ENCODE data around the gene AP4E1.
"Not testable (repeated sequence)": the region's sequence is repeated elsewhere in the genome, so short reads cannot be mapped to it uniquely, and the experiment has no call there.

Gene AP4E1

DNA sequence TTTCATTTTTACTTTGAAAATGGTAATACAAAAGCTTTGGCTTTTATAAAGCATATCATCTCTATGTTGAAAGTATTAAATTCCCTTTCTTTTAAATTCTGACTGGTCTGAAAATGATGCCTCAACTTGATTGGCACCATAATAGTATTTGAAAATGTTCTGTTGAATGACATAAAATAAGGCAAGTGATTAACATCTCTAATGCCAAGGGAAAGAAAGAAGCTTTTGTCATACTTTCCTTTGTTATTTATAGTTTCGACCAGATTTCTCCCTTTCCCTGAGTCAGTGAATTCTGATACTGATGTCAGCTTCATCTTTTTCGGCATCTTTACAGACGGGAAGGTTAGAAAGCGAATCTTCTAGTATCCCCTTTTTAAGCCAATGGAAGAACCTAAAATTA is 3.4 kb upstream of the AP4E1 start:
- in situ Hi-C loops (cut with HindIII; ENCODE audit: low sequenced_read_pairs): no loop called here
- TF ChIP-seq, protein P1, sequence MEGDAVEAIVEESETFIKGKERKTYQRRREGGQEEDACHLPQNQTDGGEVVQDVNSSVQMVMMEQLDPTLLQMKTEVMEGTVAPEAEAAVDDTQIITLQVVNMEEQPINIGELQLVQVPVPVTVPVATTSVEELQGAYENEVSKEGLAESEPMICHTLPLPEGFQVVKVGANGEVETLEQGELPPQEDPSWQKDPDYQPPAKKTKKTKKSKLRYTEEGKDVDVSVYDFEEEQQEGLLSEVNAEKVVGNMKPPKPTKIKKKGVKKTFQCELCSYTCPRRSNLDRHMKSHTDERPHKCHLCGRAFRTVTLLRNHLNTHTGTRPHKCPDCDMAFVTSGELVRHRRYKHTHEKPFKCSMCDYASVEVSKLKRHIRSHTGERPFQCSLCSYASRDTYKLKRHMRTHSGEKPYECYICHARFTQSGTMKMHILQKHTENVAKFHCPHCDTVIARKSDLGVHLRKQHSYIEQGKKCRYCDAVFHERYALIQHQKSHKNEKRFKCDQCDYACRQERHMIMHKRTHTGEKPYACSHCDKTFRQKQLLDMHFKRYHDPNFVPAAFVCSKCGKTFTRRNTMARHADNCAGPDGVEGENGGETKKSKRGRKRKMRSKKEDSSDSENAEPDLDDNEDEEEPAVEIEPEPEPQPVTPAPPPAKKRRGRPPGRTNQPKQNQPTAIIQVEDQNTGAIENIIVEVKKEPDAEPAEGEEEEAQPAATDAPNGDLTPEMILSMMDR (IDR thresholded peaks at IDR 0.05; ENCODE audit: low read depth, low read length, missing control alignments): no peak
- no peak for DNase-seq (ENCODE audit: low read depth)
- no peak overlapping the region for H3K4me3 ChIP-seq (ENCODE audit: low read depth, low read length)

DNA sequence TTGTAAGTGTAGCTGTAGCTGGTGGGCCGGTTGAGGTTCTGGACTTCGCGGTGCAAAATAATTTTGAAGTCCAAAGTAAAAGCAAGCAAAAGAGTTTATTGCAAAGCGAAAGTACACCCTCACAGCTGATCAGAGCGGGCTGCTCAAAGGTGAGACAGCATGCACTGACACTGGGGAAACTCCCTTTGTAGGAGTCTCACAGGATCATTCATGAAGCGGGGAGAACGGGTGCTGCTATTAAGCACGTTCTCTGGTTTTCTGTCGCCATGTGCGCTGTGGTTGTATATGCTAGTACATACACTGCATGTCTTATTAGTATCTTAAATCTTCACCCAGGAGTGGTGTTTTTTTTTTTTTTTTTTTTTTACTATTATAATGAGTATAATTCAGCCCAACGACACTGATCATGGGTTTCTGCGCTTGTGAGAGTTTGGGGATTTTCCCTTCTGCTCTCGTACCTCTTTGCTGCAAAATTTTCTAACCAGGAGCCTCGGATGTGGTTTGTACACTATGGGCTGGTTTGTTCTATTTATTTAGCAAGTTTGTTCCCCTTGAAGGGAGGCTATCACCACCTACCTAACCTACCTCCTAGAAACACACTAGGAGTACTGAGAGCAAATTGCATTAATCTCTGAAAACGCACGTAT is 1.4 kb upstream of the AP4E1 start:
- TF ChIP-seq, protein P1 (IDR thresholded peaks at IDR 0.05; ENCODE audit: low read depth, low read length, missing control alignments): no peak
- in situ Hi-C loops (cut with HindIII; ENCODE audit: low sequenced_read_pairs): no loop called here
- no peak for DNase-seq (ENCODE audit: low read depth)
- H3K4me3 ChIP-seq (ENCODE audit: low read depth, low read length): peak overlapping the region; percentile 94

DNA sequence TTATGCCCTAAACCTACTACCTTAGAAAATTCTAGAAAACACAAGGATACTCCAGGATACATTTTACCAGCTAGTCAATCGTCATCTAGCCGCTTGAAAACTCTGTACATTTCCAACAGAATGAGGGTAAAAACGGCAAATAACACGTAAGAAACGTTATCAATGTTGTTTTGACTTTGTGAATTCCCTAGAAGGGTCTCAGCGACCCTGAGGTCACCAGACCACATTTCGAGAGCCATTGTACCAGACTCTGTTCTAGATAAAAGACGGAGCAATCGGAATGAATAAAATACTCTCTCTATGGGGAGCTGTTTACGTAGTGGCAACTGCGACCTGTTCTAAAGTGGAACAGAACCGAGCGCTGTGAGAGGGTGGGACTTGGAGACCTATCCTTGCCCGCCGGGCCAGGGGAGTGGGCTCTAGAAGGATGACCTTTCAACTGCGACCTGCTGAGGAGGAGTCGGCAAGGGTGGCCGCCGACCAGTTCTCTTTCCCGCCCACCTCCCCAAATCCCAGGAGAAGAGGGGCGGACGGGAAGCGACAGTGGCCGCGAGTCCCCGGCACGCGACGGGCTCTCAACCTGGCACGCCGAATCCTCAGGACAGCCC is 778 bp upstream of the AP4E1 start:
- no peak for DNase-seq (ENCODE audit: low read depth)
- TF ChIP-seq, protein P1 (IDR thresholded peaks at IDR 0.05; ENCODE audit: low read depth, low read length, missing control alignments): no peak
- peak overlapping the region; percentile 94 for H3K4me3 ChIP-seq (ENCODE audit: low read depth, low read length)
- in situ Hi-C loops (cut with HindIII; ENCODE audit: low sequenced_read_pairs): no loop called here

DNA sequence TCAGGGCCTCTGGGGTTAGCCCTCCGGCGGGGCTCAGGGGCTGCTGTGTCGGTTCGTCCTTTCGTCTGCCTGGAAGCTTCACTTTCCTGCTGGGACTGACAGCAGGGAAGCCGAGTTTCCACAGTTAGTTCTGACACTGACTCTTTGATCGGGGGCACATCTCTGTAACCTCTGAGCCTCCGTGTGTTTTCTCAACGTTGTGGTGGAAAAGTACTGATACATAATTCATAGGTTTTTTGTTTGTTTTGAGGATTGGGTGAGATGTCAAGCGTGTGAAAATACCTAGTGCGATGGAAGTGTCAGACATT is 481 bp downstream of the AP4E1 start:
- no peak for DNase-seq (ENCODE audit: low read depth)
- in situ Hi-C loops (cut with HindIII; ENCODE audit: low sequenced_read_pairs): no loop called here
- peak overlapping the region; percentile 94 for H3K4me3 ChIP-seq (ENCODE audit: low read depth, low read length)

DNA sequence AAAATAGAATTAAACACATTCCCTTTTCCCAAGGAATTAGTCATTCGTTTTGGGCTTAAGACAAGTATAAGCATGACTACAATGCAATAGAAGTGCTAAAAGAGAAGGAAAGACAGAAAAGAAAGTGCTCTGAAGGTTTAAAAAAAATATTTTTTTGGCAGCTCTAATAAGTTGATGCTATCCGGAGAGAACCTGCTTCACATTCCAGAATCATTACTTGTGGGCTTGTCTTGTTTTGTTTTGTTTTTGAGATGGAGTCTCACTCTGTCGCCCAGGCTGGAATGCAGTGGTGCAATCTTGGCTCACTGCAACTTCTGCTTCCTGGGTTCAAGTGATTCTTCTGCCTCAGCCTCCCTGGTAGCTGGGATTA is 1.9 kb downstream of the AP4E1 start:
- in situ Hi-C loops (cut with HindIII; ENCODE audit: low sequenced_read_pairs); H3K4me3 ChIP-seq (ENCODE audit: low read depth, low read length): not testable (repeated sequence)
- peak; percentile 60 for DNase-seq (ENCODE audit: low read depth)

More for the DNA sequence above, 481 bp downstream of the AP4E1 start:
- TF ChIP-seq, protein P1 (IDR thresholded peaks at IDR 0.05; ENCODE audit: low read depth, low read length, missing control alignments): no peak

DNA sequence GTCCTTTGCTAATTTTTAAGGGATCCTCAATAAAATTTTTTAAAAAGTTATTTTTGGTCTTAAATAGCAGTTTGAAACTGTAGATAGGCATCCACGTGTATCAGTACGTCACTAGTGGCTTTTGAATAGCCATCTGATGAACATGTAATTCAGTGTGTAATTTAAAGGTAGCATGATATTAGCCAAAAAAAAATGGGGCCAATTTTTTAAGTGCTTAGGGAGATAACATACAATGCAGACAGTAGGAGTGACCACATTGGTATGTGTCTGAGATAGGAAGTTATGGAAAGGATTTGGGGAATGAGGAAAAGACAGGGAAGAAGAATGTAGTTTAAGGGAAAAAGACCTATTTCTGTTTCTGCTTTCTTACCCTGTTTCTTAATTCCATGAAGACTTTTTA is 2.5 kb downstream of the AP4E1 start:
- TF ChIP-seq, protein P1 (IDR thresholded peaks at IDR 0.05; ENCODE audit: low read depth, low read length, missing control alignments): no peak
- in situ Hi-C loops (cut with HindIII; ENCODE audit: low sequenced_read_pairs): no loop called here
- H3K4me3 ChIP-seq (ENCODE audit: low read depth, low read length): no peak overlapping the region
- DNase-seq (ENCODE audit: low read depth): no peak

DNA sequence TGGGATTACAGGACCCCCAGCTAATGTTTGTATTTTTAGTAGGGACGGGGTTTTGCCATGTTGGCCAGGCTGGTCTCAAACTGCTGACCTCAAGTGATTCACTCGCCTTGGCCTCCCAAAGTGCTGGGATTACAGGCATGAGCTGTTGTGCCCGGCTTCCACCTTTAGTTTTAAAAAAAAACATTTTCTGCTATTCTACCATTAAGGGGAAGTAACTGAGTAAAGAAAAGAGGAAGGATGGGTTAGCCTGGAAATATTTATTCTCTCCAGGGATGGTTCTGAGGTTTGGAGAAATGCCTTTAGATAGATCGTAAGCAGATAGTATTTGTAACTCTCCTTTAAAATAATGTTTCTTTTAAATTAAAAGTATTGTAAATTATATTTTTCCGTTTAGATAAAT is 3.1 kb downstream of the AP4E1 start:
- TF ChIP-seq, protein P1 (IDR thresholded peaks at IDR 0.05; ENCODE audit: low read depth, low read length, missing control alignments): no peak
- in situ Hi-C loops (cut with HindIII; ENCODE audit: low sequenced_read_pairs): no loop called here
- DNase-seq (ENCODE audit: low read depth): no peak

More for the DNA sequence above, 3.1 kb downstream of the AP4E1 start:
- H3K4me3 ChIP-seq (ENCODE audit: low read depth, low read length): no peak overlapping the region
